GM23338 (cell line): Measurements from ENCODE around the gene TTC1.

ENCODE experiments used
- CTCF ChIP-seq, 2 experiments: fragments of 200-600 bp in 1 of 2; sonication (generic) in 1 of 2; conservative IDR thresholded peaks; 2 replicates each; pipeline versions ENCODE4 v1.5.1 to v1.6.1; 2016 to 2017; ENCODE audit warnings: antibody characterized with exemption in 2 of 2, low read depth in 2 of 2, mild to moderate bottlenecking in 2 of 2, moderate library complexity in 1 of 2
- ETS1 ChIP-seq: IDR thresholded peaks from 2 replicates; pipeline ENCODE4 v1.6.1; 2016; ENCODE audit warnings: antibody characterized with exemption
- EZH2 ChIP-seq: fragments of 200-600 bp; sonication (generic); IDR thresholded peaks from one replicate; pipeline ENCODE4 v1.8.0; 2017; ENCODE audit warnings: antibody characterized with exemption, mild to moderate bottlenecking, low read depth; ENCODE audit not compliant: unreplicated experiment
- EZH2phosphoT487 ChIP-seq: fragments of 200-600 bp; sonication (generic); IDR thresholded peaks from one replicate; pipeline ENCODE4 v1.8.1; 2018; ENCODE audit warnings: antibody characterized with exemption; ENCODE audit not compliant: unreplicated experiment
- POLR2AphosphoS5 ChIP-seq: IDR thresholded peaks from 2 replicates; pipeline ENCODE4 v1.6.1; 2016; ENCODE audit warnings: antibody characterized with exemption, low read depth
- TF ChIP-seq, protein P1 (sequence below): IDR thresholded peaks from one replicate; pipeline ENCODE4 v1.6.1; 2018; ENCODE audit warnings: antibody characterized with exemption; ENCODE audit not compliant: unreplicated experiment

- TF ChIP-seq POLR2AphosphoS5, result no peak
- no peak for TF ChIP-seq CTCF (conservative IDR thresholded peaks at IDR 0.05; ENCODE audit: low read depth in 2 of 2)
- TF ChIP-seq, protein P1, sequence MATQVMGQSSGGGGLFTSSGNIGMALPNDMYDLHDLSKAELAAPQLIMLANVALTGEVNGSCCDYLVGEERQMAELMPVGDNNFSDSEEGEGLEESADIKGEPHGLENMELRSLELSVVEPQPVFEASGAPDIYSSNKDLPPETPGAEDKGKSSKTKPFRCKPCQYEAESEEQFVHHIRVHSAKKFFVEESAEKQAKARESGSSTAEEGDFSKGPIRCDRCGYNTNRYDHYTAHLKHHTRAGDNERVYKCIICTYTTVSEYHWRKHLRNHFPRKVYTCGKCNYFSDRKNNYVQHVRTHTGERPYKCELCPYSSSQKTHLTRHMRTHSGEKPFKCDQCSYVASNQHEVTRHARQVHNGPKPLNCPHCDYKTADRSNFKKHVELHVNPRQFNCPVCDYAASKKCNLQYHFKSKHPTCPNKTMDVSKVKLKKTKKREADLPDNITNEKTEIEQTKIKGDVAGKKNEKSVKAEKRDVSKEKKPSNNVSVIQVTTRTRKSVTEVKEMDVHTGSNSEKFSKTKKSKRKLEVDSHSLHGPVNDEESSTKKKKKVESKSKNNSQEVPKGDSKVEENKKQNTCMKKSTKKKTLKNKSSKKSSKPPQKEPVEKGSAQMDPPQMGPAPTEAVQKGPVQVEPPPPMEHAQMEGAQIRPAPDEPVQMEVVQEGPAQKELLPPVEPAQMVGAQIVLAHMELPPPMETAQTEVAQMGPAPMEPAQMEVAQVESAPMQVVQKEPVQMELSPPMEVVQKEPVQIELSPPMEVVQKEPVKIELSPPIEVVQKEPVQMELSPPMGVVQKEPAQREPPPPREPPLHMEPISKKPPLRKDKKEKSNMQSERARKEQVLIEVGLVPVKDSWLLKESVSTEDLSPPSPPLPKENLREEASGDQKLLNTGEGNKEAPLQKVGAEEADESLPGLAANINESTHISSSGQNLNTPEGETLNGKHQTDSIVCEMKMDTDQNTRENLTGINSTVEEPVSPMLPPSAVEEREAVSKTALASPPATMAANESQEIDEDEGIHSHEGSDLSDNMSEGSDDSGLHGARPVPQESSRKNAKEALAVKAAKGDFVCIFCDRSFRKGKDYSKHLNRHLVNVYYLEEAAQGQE, result no peak
- TF ChIP-seq EZH2phosphoT487, result no peak
- no peak for TF ChIP-seq ETS1
- no peak for TF ChIP-seq EZH2
These were observed 1.4 kb upstream of the TTC1 start for GRCh38 chr5:160007514-160007913.
